Adrenal gland (tissue), 12 donors: ENCODE results near the gene SECTM1. TPM values are rescaled to one million over a fixed set of nuclear protein-coding genes. Genes with fewer than 3 reads are reported as not detected.

Experiments
- DNase-seq, 7 donors: peaks; one replicate each; pipeline ENCODE4 v3.0.0-alpha.2; 2019 to 2020
- H3K27ac ChIP-seq, 5 donors: fragments of 200-600 bp; sonication (generic) in 4 of 5; 1 replicate in 3 of 5; 2 replicates in 2 of 5; pipeline versions ENCODE4 v1.5.1 to v1.8.0; 2016 to 2020; ENCODE audit warnings: mild to moderate bottlenecking in 1 of 5
- H3K27me3 ChIP-seq: fragments of 200-600 bp; 2 replicates; pipeline ENCODE4 v1.8.0; 2021
- H3K36me3 ChIP-seq, 2 donors: fragments of 200-600 bp; replicated peaks in 1 of 2; 1 replicate in 1 of 2; 2 replicates in 1 of 2; pipeline versions ENCODE4 v1.5.1 to v1.8.0; 2018 to 2022
- H3K4me1 ChIP-seq, 2 donors: fragments of 200-600 bp; replicated peaks in 1 of 2; 1 replicate in 1 of 2; 2 replicates in 1 of 2; pipeline versions ENCODE4 v1.5.1 to v1.8.0; 2018 to 2021
- H3K4me3 ChIP-seq, 4 donors: fragments of 200-600 bp; sonication (generic) in 3 of 4; one replicate each; pipeline ENCODE4 v1.5.1; 2016 to 2018
- H3K9me3 ChIP-seq, 3 donors: fragments of 200-600 bp; sonication (generic) in 1 of 3; replicated peaks in 1 of 3; 1 replicate in 2 of 3; 2 replicates in 1 of 3; pipeline versions ENCODE4 v1.5.1 to v1.8.0; 2016 to 2021
- POLR2A ChIP-seq, 2 donors: fragments of 450-650 bp; IDR thresholded peaks; one replicate each; pipeline ENCODE4 v1.6.1; 2017; ENCODE audit warnings: antibody characterized with exemption in 2 of 2, mild to moderate bottlenecking in 2 of 2, moderate library complexity in 1 of 2
- WGBS, 4 donors: extraction: QIAGEN DNeasy Blood & Tissue Kit in 2 of 4; methylation state at CpG; one replicate each; pipeline versions ENCODE4 v1.1.5 to v1.1.7; 2013 to 2017; 5-methylcytosine and 5-hydroxymethylcytosine counted together
- intact Hi-C, 2 donors: fragments of 100-400 bp; cut with DNase I; formaldehyde crosslinking; loops; one replicate each; pipeline versions ENCODE4 v1.14.1 to v1.15.0; 2022 to 2023
- polyA plus RNA-seq, 3 donors: library from polyadenylated mRNA; stranded (reverse); fragments of 200-250 nt in 2 of 3; fragments of 350-450 nt in 1 of 3; fragmentation: Illumina TruSeq in 1 of 3; extraction: RNeasy Lipid Tissue Mini Kit (QIAGEN cat#74804) in 1 of 3; gene quantifications; one replicate each; pipeline ENCODE4 v1.2.3, GENCODE V29; 2013 to 2014
- total RNA-seq, 9 donors: library from RNA; depleted of rRNA in 4 of 9; stranded (reverse); fragments of >200 nt in 4 of 9; fragments of 120-200 nt in 1 of 9; fragmentation: NEBNext Ultra II Directional in 1 of 9; extraction: Animal tissue kit (Norgen Biotek cat#: 25700) in 1 of 9; gene quantifications; one replicate each; pipeline versions ENCODE4 v1.1.0 to v1.2.4, GENCODE V29; 2013 to 2023
- TF ChIP-seq, protein P1 (sequence below), 6 experiments: fragments of 450-650 bp in 4 of 6; fragments of 200-600 bp in 2 of 6; sonication (generic) in 1 of 6; IDR thresholded peaks; 1 replicate in 5 of 6; 2 replicates in 1 of 6; pipeline versions ENCODE4 v1.5.1 to v1.8.0; 2016 to 2021; ENCODE audit warnings: antibody characterized with exemption in 6 of 6, mild to moderate bottlenecking in 2 of 6, moderate library complexity in 1 of 6
- donor health status: healthy with polysubstance abuse.
- donor health status: Bipolar disorder and iron deficiency.
- donor health status: DM: yes; HTN: yes; CAD: no.
- donor health status: DM: no; HTN: no; CAD: no.
- donor health status: DM: no; HTN: no; CAD: no.
- donor health status: DM: yes; HTN: yes; CAD: no.

Gene SECTM1
- total and polyA plus RNA-seq, 12 donors = 1.2 to 24.3 (median 5.9) TPM

DNA sequence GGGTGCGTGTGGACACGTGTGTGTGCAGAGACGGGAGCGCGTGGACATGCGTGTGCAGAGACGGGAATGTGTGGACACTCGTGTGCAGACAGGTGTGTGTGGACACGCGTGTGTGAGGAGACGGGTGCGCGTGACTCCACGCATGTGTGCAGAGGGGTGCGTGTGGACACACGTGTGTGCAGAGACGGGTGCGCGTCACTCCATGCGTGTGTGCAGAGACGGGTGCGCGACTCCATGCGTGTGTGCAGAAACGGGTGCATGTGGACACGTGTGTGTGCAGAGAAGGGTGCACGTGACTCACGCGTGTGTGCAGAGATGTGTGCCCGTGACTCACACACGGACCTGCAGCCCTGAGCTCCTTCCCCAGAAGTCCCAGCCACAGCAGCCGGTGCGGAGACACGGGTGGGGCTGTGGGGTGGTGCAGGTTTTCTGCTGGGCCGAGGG is 13.9 kb downstream of the SECTM1 start:
- H3K27ac ChIP-seq = no peak overlapping the region
- H3K9me3 ChIP-seq = no peaks in the 10 kb centered on the region
- H3K27me3 ChIP-seq = peaks cover 2% of the 10 kb centered on the region
- 87 to 91% (median 90%) methylated on average over 30 to 35 of the region's 35 CpGs for WGBS, 4 donors
- H3K36me3 ChIP-seq = no peaks in the 10 kb centered on the region
- TF ChIP-seq, protein P1, sequence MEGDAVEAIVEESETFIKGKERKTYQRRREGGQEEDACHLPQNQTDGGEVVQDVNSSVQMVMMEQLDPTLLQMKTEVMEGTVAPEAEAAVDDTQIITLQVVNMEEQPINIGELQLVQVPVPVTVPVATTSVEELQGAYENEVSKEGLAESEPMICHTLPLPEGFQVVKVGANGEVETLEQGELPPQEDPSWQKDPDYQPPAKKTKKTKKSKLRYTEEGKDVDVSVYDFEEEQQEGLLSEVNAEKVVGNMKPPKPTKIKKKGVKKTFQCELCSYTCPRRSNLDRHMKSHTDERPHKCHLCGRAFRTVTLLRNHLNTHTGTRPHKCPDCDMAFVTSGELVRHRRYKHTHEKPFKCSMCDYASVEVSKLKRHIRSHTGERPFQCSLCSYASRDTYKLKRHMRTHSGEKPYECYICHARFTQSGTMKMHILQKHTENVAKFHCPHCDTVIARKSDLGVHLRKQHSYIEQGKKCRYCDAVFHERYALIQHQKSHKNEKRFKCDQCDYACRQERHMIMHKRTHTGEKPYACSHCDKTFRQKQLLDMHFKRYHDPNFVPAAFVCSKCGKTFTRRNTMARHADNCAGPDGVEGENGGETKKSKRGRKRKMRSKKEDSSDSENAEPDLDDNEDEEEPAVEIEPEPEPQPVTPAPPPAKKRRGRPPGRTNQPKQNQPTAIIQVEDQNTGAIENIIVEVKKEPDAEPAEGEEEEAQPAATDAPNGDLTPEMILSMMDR (IDR thresholded peaks at IDR 0.05) = no peak
- TF ChIP-seq POLR2A (IDR thresholded peaks at IDR 0.05) = no peak
- no peak overlapping the region for H3K4me3 ChIP-seq
- intact Hi-C loops = loop anchor here (2.0 to 10.0 kb wide), 3 partner anchors 81 to 285 kb away; partner anchors contain the start of genes DCXR (in 1 of the 2) and RAC3 (in 1 of the 2)
- H3K4me1 ChIP-seq = no peaks in the 10 kb centered on the region
- no peak for DNase-seq

DNA sequence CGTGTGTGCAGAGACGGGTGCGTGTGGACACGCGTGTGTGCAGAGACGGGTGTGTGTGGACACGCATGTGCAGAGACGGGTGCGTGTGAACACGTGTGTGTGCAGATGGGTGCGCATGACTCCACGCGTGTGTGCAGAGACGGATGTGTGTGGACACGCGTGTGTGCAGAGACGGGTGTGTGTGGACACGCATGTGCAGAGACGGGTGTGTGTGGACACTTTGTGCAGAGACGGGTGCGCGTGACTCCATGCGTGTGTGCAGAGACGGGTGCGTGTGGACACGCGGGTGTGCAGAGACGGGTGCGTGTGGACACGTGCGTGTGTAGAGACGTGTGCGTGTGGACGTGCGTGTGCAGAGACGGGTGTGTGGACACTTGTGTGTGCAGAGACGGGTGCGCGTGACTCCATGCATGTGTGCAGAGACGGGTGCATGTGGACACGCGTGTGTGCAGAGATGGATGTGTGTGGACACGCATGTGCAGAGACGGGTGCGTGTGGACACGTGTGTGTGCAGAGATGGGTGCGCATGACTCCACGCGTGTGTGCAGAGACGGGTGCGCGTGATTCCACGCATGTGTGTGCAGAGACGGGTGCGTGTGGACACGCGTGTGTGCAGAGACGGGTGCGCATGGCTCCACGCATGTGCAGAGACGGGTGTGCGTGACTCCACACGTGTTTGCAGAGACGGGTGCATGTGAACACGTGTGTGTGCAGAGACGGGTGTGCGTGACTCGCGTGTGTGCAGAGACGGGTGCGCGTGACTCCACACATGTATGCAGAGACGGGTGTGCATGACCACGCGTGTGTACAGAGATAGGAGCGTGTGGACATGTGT is 14.6 kb downstream of the SECTM1 start:
- no peak for DNase-seq
- WGBS, 4 donors = 87 to 93% (median 91%) methylated on average over 76 of the region's 76 CpGs
- no peaks in the 10 kb centered on the region for H3K9me3 ChIP-seq
- no peak overlapping the region for H3K27ac ChIP-seq
- no peaks in the 10 kb centered on the region for H3K4me1 ChIP-seq
- TF ChIP-seq POLR2A (IDR thresholded peaks at IDR 0.05) = no peak
- TF ChIP-seq, protein P1 (IDR thresholded peaks at IDR 0.05) = no peak
- peaks cover 5% of the 10 kb centered on the region for H3K27me3 ChIP-seq
- H3K36me3 ChIP-seq = no peaks in the 10 kb centered on the region
- H3K4me3 ChIP-seq = no peak overlapping the region
- intact Hi-C loops = loop anchor here in 1 of 2 donors (10.0 kb wide), 1 partner anchor 284 kb away; the partner anchor contains the start of genes DCXR and RAC3

DNA sequence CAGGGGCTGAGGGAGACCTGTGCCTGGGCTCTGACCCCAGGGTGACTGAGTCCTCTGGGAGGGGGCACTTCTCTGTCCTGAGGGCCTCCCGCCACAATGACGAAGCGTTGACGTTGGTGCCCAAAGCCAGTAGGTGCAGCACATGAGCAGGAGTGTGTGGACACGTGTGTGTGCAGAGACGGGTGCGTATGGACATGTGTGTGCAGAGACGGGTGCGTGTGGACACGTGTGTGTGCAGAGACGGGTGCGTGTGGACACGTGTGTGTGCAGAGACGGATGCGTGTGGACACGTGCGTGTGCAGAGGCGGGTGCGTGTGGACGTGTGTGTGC is 15.4 kb downstream of the SECTM1 start:
- WGBS, 4 donors = 88 to 94% (median 93%) methylated on average over 20 of the region's 20 CpGs
- no peak for DNase-seq
- Histone ChIP-seq H3K27ac (no peak overlapping the region), H3K36me3 (no peaks in the 10 kb centered on the region), H3K9me3 (no peaks in the 10 kb centered on the region), H3K4me1 (no peaks in the 10 kb centered on the region), H3K27me3 (peaks cover 5% of the 10 kb centered on the region), H3K4me3 (no peak overlapping the region)
- TF ChIP-seq, protein P1 (IDR thresholded peaks at IDR 0.05) = no peak
- TF ChIP-seq POLR2A (IDR thresholded peaks at IDR 0.05) = no peak
- intact Hi-C loops = loop anchor here in 1 of 2 donors (10.0 kb wide), 1 partner anchor 283 kb away; the partner anchor contains the start of genes DCXR and RAC3

DNA sequence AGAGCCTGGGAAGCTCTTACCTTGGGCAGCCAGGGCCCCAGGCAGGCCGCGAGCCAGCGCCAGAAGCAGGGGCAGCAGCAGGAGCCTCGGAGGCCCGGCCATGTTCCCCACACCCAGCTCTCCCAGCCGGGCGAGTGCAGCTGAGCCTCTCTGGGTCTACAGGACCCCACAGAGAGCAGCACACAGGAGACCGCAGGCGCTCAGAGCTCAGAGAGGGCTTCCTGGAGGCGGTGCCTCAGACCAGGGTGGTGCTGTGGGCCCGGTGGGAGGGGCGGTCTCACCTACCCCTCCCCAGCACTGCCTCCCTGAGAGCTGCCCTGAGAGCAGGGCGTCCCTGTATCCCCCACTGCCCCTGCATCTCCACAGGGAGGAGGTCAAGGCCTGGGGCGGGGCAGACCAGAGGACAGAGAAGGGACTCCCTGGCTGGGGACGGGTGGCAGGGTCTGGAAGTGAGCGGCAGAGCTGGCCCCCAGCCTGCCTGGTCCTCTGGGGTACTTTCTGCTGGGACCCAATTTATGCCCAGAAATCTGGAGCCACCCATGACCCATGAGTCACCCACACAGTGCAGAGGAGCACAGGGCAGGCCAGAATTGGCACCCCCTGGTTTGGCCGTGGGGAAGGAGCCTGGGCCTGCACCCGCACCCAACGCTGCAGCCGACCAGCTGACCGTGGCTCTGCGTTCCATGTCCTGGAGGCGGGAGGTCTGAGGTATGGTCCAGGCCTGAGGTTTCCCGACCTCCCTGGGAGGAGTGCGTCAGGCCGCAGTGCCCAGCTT is 16.0 kb downstream of the SECTM1 start, which contains the start of gene CD7:
Gene CD7, minus strand, starts transcription at position 215 of the 775 bp plus-strand sequence. Its CDS starts 113 bp downstream, at position 102.
- intact Hi-C loops = loop anchor here in 1 of 2 donors (10.0 kb wide), 1 partner anchor 283 kb away; the partner anchor contains the start of genes DCXR and RAC3
- H3K9me3 ChIP-seq = no peaks in the 10 kb centered on the region
- peaks cover 5% of the 10 kb centered on the region for H3K27me3 ChIP-seq
- TF ChIP-seq, protein P1 (IDR thresholded peaks at IDR 0.05) = no peak
- TF ChIP-seq POLR2A (IDR thresholded peaks at IDR 0.05) = no peak
- no peak within 1 kb of the TSS for H3K27ac ChIP-seq
- DNase-seq = no peak
- 52 to 96% (median 77%) methylated on average over 4 to 26 of the region's 26 CpGs for WGBS, 4 donors
- no peaks in the 10 kb centered on the region for H3K4me1 ChIP-seq
- no peaks in the 10 kb centered on the region for H3K36me3 ChIP-seq
- H3K4me3 ChIP-seq = no peak within 1 kb of the TSS
